Astrocyte of the spinal cord (primary cell): ENCODE data around the gene SH2D7.

Source experiments
- DNase-seq: peaks from one replicate; pipeline ENCODE4 v3.0.0; 2011; ENCODE audit warnings: low read depth, low spot score
- H3K4me3 ChIP-seq: 2 replicates; pipeline ENCODE4 v1.5.1; 2011; ENCODE audit warnings: low read depth, mild to moderate bottlenecking, low read length, moderate library complexity
- in situ Hi-C: cut with HindIII; loops from 2 replicates; pipeline ENCODE4 v1.10.0; 2017; ENCODE audit warnings: low sequenced_read_pairs
- TF ChIP-seq, protein P1 (sequence below): IDR thresholded peaks from 2 replicates; pipeline ENCODE4 v1.5.1; 2012; ENCODE audit warnings: low read depth, mild to moderate bottlenecking, low read length, inconsistent platforms

The SH2D7 gene

DNA sequence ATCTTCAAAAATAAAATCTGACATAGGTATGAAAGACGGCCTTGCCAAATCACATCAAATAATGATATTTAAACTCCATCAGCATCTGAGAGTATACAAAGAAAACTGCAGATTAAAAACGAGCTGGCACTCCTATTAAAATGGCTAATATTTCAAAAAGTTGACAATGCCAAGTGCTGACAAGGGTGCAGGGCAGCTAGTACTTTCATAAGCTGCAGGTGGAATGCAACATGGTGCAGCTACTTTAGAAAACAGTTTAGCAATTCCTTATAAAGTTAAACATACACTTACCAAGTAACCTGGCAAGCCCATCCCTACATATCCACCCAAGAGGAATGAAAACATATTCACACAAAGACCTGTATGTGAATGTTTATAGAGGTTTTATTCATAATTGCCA lies 37.8 kb upstream of the SH2D7 start:
- in situ Hi-C loops: no loop called here
- no peak for DNase-seq
- TF ChIP-seq, protein P1, sequence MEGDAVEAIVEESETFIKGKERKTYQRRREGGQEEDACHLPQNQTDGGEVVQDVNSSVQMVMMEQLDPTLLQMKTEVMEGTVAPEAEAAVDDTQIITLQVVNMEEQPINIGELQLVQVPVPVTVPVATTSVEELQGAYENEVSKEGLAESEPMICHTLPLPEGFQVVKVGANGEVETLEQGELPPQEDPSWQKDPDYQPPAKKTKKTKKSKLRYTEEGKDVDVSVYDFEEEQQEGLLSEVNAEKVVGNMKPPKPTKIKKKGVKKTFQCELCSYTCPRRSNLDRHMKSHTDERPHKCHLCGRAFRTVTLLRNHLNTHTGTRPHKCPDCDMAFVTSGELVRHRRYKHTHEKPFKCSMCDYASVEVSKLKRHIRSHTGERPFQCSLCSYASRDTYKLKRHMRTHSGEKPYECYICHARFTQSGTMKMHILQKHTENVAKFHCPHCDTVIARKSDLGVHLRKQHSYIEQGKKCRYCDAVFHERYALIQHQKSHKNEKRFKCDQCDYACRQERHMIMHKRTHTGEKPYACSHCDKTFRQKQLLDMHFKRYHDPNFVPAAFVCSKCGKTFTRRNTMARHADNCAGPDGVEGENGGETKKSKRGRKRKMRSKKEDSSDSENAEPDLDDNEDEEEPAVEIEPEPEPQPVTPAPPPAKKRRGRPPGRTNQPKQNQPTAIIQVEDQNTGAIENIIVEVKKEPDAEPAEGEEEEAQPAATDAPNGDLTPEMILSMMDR: no peak
- no peak overlapping the region for H3K4me3 ChIP-seq

GRCh38 chr15:78054966-78055365 lies 37.4 kb upstream of the SH2D7 start:
- TF ChIP-seq, protein P1: no peak
- DNase-seq: no peak
- in situ Hi-C loops: no loop called here
- no peak overlapping the region for H3K4me3 ChIP-seq

DNA sequence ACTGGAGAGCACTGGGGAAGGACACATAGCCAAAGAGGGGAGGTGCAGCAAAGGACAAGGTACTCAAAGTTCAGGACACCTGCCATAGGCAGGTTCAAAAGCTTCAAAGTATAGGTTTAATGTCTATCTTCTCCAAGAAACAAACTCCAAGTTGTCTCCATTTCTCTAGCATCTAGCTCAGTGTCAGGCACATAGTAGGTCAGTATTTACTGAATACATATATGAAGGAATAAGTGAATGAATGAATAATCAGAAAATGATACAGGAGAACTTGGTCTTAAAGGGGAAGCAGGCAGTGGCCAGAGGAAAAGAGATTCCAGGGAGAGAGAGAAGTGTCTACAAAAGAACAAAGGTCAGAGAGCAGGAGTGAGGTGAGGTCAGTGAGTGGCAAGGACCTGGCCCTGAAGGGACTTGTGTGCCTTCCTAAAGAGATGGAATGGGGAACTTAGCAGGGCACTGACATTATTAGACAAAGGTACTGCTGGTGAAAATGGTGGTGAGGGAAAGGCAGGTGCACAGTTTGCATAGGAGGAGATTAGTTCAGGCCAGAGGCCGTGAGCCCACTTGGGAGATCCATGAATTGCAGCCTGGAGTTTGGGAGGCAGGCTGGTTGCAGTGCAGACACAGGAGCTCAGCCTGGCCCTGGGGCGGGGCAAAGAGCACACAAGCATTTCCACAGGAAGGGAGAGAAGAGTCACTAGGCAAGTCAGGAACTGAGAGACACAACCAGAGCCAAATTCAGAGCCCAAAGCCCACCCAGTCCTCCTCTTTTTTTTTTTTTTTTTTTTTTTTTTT lies 36.2 kb upstream of the SH2D7 start:
- H3K4me3 ChIP-seq: no peak overlapping the region
- TF ChIP-seq, protein P1: no peak
- in situ Hi-C loops: no loop called here
- DNase-seq: no peak

- in situ Hi-C loops: no loop called here
- DNase-seq: no peak
- no peak overlapping the region for H3K4me3 ChIP-seq
- TF ChIP-seq, protein P1: no peak
These were observed 35.6 kb upstream of the SH2D7 start for GRCh38 chr15:78056714-78057269.

DNA sequence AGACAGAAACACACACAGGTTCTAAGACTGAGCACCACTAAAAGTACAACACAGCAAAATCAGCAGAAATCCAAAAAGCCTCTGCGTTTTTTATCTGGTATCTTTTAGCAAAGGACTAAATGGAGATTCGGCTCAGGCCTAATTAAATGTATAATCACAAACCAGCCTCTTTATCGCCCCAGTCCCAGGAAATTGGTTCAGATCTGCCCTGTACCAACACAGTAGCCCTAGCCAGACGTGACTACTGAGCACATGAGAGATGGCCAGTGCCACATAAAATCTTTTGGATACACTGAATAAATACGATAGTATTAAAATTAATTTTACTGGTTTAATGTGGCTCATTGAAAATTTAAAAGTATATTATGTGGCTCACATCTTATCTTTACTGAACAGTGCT lies 34.6 kb upstream of the SH2D7 start:
- no peak overlapping the region for H3K4me3 ChIP-seq
- TF ChIP-seq, protein P1: no peak
- no peak for DNase-seq
- in situ Hi-C loops: no loop called here

DNA sequence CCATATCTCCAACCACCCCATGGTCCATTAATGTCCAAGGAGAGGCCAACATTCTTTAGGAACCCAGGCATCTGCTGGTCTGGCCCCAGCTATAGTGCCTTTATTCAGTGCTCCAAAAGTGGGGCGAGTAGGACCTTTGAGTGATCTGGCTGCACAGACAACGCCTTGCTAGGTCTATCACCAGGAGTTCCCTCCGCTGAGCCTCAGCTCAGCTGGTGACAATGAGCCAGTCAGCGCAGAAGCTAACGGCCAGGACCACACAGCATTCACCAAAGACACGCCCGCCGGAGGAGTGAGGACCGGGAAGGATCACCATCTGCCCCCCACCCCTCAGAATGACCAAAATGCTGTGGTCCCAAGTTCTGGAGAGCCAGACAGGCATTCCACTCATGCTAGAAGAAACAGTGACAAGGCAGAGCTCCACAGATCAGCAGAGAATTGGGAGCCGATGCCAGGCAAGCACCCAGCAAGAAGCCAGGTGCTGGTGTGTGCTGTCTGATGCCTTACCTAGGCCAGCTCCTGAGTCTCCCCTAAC lies 33.9 kb upstream of the SH2D7 start:
- in situ Hi-C loops: no loop called here
- DNase-seq: no peak
- TF ChIP-seq, protein P1: no peak
- no peak overlapping the region for H3K4me3 ChIP-seq
